GM19328 (cell line): ENCODE data around the gene TXNDC2.
"Not testable (repeated sequence)": the region's sequence is repeated elsewhere in the genome, so short reads cannot be mapped to it uniquely, and the experiment has no call there.

Experiments used
- ATAC-seq: cut with Tn5 transposase; IDR thresholded peaks from one replicate; pipeline ENCODE4 v1.9.1; 2021; ENCODE audit warnings: mild to moderate bottlenecking, moderate library complexity; ENCODE audit not compliant: unreplicated experiment

Gene TXNDC2

DNA sequence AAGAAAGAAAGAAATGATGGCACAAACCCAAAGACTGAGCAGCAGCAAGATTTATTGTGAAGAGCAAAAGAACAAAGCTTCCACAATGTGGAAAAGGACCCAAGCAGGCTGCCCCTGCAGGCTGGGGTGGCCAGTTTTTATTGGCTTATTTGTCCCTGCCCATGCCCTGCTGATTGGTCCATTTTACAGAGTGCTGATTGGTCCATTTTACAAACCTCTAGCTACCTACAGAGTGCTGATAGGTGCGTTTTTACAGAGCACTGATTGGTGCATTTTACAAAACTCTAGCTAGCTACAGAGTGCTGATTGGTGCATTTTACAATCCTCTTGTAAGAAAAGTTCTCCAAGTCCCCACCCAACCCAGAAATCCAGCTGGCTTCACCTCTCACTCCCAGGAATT lies 26.5 kb downstream of the TXNDC2 start:
- not testable (repeated sequence) for ATAC-seq

DNA sequence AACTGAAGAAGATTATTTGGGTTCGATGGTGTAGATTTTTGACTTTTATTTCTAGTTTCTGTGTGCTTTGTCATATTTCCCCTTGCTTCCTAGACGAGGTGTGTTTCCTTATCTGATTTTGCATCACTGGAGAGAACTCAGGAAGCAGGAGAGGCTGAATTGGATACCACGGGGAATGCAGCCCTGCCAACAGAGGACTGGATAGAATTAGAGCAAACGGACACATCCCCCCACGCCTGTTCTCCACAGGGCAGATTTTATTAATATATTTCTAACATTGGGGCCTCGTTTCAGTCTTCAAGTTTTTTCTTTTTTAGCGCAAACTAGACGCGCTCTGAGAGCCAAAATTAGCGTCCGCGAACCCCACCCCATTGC lies 27.4 kb downstream of the TXNDC2 start:
- ATAC-seq: no peak

DNA sequence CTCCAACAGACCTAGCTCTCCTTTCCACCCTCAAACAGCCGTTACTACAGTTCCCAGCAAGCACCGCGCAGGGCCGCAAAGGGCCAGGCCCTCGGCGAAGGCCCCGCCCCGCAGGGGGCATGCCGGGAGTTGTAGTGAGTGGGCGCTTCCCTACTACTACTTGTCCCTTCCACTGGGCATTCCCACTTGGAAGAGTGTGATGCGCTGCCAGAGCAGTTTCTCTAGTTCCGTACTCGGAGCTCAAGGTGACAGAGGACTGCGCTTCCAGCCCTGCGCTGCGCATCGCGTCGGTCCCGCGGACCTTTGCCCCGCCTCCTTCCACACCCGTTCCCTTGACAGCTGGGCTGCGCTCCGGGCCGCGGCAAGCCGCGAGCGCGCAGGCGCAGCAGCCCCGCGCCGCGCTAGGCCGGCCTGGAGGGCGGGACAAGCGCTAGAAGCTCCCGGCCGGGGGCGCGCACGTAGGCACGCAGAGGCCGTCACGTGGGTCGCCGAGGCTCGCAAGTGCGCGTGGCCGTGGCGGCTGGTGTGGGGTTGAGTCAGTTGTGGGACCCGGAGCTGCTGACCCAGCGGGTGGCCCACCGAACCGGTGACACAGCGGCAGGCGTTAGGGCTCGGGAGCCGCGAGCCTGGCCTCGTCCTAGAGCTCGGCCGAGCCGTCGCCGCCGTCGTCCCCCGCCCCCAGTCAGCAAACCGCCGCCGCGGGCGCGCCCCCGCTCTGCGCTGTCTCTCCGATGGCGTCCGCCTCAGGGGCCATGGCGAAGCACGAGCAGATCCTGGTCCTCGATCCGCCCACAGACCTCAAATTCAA lies 28.0 kb downstream of the TXNDC2 start, which contains the start of gene VAPA:
TSS of gene VAPA (plus strand) at position 491 of the 808 bp plus-strand sequence. CDS start at position 732, 241 bp downstream.
- peak; percentile 80 for ATAC-seq

DNA sequence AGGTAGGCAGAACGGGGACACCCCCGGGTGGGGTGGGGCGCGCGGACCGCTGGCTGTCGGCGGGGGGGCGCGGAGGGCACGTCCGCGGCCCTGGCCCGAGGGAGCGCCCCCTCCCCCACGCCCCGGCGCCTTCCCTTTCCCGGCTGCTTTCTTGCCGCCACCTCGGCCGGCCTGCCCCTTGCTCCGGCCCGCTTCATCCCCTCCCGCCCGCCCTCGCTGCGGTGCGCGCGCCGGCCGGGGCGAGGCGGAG lies 28.5 kb downstream of the TXNDC2 start:
- ATAC-seq: peak; percentile 25

DNA sequence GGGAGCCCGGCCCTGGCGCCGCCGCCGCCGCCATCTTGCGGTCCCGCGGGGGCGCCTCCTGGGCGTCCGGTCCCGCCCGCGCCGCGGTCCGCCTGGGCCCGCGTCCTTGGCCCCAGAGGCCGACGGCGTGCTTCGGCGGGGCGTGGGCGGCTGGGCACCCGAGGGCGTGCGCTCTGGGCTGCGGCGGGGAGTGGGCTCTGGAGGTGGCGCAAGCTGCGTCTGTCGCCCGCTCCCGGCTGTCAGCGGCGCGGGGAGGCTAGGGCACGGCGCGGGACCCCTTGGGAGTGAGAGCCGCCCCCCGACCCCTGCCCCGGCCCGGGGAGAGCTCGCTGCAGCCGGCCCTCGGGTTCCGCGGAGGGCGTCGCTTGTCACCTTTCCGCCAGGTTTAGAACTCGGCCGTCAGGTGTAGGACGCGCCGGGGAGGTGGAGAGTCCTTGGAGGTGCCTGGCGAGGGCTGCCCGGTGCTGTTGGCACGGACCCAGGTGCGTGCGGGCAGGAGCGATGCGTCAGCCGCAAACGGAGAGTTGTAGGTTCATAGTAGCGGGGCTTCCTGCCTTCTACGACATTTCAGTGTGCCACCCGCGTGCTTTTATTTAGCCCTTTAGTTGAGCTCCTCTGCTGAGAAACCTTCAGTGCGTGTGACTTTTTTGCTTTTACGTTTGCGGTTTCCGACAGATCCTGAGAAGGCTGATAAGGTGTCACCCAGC lies 29.0 kb downstream of the TXNDC2 start:
- ATAC-seq: no peak

DNA sequence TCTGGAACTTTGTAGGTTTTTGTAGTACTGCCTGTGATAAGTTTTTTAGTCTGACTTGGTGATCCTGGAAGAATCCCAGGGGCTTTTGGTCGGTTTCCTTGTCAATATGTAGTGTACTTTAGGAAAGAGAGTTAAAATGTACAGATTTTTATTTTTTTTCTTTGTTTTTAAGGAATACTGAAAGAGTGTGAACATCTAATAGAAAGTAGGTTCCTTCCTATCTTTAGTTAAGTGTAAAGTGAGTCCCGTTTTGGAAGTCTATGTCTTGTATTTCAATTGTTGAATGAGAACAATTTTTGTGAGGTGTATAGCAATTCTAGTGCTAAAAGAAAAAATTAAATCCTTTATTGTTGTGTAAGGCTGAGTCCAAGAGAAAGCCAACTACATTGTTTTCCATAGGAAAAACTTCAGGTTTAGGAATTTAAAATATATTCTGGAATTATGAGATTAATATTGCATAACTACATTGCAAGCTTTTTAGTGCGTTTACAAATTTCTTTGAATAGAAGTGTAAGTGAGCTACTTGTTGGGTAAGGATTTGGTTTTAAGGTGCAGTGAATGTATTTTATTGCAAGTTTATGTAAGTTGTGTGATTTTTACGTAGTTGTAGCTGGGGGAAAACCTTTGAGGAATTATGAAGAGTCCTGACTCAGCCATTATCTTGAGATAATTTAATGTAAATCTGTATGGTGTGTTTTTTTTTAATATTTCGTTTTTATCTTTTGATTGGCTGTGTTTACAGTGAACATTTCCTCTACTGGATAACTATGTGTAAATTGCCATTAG lies 29.7 kb downstream of the TXNDC2 start:
- ATAC-seq: no peak

DNA sequence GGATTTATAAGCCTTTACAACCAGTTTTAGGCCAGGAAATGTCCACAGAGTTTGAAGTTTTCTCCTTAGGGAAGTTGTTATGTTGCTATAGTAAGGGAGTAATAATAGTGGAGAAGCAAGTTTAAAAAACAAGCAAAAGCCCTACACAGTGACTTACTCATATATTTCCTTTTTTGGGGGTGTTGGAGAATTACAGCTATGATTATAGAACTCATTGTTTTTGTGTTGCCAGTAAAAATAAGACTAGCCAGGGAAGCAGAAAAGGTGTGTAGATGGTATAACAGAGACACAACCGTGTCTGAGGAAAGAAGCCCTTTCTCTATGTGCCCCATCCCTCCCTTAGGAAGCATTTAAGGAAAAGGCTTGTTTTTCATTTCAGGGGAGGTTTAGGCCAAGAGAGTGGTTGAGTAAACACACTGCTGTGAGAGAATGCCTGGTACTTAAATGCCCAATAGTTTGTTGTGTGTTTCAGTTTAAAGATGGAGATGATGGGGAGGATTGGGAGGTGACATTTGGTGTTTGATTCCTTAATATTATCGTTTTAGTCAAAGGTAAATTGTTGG lies 30.4 kb downstream of the TXNDC2 start:
- no peak for ATAC-seq

DNA sequence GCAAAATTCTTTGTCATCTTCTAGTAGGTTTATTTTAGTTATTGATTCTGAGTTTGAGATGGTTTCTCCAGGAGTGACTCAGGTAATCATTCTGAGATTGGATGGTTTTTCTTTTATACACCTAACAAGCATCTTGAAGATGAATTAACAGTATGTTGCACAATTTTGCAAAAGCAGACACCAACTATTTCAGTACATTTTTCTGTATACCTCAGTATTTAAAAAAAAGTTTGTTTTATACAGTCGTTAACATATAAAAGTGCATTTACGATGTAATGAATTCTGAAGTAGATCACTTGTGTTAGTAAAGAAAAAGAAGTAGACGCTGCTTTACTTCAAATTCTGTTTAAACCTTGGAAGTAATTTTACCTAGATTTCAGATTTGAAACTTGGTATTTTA lies 31.0 kb downstream of the TXNDC2 start:
- ATAC-seq: no peak

DNA sequence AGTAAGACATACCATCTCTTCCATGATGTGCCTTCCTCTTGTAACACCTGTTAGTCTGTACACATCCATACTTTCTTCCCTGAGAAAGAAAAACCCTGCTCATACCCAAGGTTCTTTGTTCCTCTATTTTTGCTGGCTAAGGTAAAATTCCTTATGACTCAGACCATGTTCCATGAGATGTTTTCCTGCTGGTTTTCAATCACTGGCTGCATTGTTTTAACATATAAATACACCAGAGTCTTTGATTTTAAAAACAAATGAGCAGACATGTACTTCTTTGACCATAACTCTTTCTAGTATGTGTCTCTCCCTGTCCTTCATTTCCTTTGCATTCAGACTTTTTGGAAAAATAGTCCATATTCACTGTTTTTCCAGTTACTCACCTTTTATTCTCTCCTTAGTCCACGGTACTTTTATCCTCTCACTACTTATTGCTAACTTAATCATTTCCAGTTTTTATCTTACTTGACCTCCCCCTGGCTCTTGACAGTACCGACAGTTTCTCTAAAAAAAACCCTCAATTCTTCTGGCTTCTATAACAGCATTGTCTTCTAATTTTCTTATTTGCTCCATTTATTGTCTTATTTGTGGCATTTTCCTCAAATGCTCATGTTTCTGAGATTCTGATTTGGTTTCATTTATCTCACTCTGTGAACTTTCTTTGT lies 32.4 kb downstream of the TXNDC2 start:
- no peak for ATAC-seq

DNA sequence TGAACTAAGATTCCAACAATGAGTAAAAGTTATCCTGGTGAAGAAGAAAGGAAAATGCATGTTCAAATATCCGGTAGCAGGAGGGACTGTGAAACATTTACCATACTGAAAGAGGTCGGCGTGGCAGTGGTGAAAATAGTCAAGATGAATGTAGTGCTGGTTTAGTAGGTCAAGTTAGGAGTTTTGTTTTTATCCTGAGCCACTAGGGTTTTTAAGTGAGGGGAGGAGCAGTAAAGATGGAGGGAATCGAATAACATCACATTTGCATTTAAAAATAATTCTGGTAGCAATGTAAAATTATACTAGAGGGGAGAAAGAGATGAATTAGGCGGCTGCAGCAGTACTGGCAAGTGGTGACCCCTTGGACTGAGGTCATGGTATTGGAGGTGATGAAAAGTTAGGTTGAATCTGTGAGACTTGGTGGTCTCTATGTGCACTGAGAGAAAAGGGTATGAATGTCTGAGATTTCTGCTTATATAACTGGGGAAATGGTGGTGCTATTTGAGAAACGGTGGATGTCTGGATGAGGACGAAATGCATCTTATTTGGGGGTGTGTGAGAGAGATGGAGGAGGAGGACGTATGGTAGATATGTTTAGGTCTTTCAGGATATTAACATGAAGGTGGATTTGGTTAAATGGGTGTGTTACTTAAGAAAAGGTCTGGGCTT lies 33.9 kb downstream of the TXNDC2 start:
- ATAC-seq: no peak

DNA sequence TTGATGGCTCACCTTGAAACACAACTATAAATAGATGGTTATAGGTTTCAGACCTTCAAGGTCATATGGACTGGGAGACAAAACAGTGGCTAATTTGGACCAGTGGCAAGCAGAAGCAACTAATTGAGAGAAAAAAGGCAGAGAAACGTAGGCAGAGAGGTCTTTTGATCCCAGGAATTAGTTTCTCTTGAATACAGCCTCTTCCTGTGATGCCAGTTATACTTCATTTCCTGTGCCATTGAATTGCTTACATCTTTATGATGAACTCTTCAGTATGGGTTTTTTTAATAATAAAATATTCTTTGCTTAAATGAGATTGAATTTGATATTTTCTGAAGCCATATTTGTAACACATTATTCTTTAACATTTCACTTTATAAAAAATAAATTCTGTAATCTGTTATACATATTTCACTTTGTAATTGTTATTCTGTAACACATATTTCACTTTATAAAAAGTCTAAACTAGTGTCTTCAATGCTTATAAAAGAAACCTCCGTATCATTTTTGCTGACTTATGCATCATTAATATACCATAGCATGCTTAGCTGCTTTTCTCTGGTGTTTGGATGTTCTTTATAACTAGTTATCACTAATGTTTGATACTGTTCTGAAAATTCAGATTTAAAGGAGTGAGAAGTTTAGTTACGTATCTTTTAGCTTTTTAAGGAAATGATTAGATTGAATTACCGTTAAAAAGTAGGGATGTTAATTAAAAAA lies 37.0 kb downstream of the TXNDC2 start:
- no peak for ATAC-seq

DNA sequence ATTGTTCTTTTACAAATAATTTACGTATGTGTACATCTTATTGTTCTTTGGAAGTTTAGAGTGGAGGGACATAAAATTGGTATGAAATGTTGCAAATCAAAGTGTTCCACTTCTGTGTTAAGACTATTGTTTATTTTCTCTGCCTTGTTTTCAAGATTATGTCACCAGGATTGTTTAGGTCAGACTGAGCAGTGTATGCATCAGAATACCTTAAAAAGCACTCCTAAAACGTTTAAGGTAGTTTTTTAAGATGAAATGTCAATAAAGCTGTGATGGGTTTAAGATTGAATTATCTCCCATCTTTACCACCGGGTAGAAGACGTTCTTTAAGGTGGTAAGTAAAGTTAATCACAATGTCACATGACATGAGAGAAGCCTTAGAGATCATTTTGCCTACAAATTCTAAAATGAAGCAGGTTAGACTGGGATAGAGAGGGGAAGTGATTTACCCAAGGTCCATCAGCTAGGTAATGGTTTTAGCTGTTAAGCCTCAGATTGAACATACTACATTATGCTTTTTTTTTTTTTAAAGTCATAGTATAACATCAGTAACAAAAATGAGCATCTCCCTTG lies 38.7 kb downstream of the TXNDC2 start:
- no peak for ATAC-seq

DNA sequence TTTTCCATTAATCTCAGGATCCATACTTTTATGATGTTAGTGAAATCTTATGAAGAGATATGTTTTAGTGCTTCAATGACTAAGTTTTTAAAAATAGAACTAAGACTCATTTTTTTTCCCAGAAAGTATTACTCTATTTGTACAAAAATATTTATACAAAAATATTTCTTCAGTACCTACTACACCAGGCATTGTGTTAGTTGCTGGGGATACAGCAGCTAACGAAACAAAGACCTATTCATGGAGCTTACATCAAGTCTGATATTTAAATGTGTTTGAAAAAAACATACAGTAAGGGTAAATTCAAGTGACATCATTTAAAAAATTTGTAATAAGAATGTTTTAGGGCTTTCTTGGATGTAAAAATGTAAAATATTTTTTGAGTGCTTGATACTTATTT lies 39.6 kb downstream of the TXNDC2 start:
- no peak for ATAC-seq

DNA sequence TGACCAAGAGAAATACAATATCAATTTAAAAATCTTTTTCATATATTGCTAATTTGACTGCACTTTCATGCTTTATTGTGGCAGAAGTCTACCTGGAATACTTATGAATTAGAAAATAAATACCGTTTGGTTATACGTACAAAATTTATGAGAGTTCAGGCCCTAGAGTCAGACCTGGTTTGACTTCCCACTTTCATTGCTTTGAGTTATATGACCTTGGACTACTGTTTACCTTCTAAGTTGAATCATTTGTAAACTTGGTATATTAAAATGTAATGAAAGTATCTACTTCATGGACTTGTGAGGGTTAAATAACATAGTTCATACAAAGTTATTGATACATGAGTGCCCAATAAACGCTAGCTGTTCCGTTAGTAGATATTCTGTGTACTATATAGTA lies 40.0 kb downstream of the TXNDC2 start:
- no peak for ATAC-seq

DNA sequence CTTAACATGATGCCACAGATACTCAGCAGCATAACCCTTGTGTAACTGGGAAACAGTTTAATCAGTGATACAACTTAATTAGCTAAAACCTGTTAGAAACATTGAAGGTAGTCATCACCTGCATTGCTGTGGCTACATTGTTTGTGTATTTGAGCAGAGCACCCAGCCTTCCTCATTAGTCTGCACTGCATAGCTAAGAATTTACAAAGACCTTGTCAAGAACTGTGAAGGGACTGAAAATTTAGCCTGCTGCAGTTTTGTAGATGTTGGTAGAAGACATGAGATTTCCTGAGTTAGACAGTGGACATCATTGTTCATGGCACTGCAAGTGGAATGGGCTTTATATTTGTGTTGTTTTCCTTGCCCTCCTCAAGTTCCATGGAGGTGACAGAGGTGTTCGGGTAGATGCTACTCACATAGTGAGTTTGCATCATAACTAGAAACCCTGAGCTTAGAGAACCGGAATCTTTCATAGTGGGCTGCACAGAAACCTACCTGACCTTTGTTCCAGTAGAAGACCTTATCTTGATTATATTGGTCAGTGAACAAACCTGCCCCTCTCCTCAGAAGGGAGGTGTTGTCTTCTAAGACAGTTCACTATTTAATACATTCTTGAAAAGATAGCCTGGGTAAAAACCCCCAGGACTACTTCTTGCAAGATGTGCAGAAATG lies 40.6 kb downstream of the TXNDC2 start:
- no peak for ATAC-seq

DNA sequence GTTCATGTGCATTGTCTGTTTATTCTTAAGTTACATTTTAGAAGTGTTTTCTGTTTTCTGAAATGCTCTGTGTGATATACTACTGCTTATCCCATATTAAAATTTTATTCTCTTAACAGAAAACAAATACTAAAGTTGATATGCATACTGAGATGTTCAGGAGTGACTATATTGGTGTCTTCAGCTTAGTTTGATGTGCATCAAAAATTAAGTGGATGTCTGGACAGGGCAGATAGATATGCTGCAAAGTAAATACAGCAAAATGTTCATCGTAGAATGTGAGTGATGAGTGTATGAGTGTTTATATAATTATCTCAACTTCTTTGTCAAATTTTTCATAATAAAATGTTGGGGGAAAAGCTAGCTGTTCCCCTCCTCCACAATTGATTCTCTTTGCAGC lies 41.2 kb downstream of the TXNDC2 start:
- ATAC-seq: no peak

DNA sequence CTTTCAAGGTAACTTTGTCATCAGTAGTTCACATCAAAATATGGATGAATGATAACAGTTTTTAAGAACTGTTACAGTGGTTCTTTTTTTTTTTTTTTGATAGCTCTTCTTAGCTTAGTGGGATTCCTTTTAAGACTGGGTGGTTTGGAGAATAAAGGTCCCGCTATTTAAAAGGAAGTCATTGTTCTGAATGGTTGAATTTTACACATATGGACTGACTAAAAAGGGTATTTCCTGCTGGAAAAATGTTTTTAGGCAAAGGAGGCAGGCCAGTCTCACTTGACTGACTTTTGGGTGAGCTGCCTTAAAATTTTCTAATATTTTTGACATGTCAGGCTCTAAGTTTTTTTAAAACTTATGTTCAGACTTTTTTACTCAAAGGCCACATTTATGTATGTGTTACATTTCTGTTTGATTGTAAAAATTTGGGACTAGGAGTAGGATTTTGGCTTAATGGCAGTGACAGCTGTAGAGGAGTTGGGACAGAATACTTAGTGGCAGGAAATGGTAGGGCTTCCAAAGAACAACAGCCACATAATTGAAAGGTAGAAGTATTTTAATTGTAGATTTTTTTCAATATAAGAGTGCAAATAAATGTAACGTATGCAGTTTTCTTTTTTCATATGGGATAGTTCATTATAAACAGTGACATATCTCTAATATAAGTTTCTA lies 41.8 kb downstream of the TXNDC2 start:
- ATAC-seq: no peak

DNA sequence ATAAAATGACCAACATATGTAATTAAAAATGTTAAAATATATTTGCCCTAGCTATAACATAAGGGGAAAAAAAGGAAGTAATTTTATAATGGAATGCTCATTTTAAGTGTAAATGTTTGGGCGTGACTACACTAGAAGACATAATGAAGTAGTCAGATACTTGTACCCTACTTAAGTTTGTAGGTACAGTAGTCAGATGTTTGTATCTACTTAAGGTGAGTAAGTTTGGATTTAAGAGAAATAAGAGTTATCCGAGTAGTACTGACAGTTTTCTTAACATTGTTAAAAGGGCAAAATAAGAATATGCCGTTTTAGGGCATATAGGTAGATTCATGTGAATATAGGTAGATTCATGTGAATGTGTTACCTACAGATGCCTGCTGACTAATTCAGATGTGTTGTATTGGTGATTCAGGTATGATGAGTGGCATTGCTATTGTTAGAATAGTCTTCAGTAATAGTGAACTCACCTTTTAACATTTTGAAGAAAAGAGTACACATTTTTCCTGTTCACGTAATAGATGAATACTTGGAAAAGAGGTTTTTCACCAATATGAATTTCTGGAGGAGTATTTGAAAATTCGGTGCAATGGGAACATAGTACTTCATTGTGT lies 43.0 kb downstream of the TXNDC2 start:
- no peak for ATAC-seq
